Hypothalamus (tissue), 51 donors: ENCODE data around the gene SGPP2.
A peak's percentile ranks its signal among the peaks of the same experiment; 100 is the strongest.
"Not testable (repeated sequence)": the region's sequence is repeated elsewhere in the genome, so short reads cannot be mapped to it uniquely, and the experiment has no call there.

Experiments
- DNase-seq, 51 donors: peaks; one replicate each; lab custom pipeline; 2025; lab: John Stamatoyannopoulos, UW

Gene SGPP2, protein sequence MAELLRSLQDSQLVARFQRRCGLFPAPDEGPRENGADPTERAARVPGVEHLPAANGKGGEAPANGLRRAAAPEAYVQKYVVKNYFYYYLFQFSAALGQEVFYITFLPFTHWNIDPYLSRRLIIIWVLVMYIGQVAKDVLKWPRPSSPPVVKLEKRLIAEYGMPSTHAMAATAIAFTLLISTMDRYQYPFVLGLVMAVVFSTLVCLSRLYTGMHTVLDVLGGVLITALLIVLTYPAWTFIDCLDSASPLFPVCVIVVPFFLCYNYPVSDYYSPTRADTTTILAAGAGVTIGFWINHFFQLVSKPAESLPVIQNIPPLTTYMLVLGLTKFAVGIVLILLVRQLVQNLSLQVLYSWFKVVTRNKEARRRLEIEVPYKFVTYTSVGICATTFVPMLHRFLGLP

DNA sequence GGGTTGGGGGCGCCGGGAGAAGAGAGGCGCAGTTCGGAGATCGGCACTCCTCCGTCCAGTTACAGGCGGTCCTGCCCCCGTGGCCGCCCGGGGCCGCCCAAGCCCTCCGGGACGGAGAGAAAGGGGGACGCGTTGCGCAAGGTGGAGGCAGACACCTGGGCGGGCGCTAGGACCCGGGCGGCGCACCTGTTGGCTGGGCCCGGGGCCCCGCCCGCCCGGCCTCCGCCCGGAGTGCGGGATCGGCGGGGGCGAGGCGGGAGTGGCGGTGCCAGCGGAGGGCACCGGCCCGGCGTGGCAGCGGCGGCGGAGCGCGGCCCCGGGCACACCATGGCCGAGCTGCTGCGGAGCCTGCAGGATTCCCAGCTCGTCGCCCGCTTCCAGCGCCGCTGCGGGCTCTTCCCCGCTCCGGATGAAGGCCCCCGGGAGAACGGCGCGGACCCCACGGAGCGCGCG is at the start of gene SGPP2:
Gene SGPP2 (plus strand): TSS at position 268 of the 453 bp plus-strand sequence. CDS start 60 bp downstream, at position 328.
- DNase-seq, result peak in 8 of 51 donors; percentile 1 to 28 (median 9)

DNA sequence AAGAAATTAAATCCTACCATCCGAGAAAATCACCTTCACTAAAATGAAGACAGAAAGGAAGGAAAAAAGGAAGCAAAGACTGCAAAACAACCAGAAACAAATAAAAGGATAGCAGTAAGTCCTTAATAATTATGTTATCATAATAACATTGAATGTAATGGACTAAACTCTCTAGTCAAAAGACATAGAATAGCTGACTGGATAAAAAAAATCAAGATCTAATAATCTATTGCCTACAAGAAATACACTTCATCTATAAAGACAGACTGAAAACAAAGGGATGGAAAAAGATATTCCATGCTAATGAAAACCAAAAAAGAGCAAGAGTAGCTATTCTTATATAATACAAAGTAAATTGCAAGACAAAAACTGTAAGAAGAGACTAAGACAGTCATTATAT is 48.5 kb upstream of the SGPP2 start:
- no peak for DNase-seq

DNA sequence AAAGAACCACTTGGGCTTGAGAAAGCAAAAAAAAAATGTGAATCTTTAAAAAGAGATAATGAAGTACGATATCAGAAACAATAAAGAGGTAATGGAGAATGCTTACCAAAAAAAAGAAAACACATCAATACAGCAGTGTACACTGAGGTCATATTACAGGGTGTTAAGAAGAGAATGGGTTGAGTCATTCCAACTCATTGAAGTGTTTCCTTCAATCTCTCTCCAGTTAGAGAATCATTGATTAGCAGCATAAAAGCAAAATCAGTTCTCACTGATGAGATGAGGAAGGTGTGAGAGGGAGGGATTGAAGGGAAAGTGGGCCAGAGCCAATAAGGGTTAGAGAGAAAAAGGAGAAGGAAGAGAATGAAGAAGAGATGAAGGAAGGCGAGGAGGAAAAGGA is 43.9 kb upstream of the SGPP2 start:
- no peak for DNase-seq

DNA sequence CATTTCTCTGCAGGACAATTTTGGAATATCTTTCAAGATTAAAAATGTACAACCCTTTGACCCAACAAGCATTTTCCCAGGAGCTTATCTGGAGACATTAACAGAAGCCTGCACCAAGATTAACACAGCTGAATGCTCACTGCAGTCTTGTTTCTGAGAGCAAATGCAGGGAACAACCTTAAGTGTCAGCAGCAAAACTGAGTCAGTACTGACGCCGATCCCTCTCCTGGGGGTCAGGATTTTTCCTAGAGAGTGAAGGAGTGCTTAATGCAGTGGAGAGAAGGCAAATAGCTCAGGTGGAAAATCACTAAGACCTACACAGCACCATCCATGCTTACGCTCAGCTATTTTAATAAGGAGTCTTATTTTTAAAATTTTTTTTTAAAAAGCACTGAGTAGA is 42.8 kb upstream of the SGPP2 start:
- no peak for DNase-seq

DNA sequence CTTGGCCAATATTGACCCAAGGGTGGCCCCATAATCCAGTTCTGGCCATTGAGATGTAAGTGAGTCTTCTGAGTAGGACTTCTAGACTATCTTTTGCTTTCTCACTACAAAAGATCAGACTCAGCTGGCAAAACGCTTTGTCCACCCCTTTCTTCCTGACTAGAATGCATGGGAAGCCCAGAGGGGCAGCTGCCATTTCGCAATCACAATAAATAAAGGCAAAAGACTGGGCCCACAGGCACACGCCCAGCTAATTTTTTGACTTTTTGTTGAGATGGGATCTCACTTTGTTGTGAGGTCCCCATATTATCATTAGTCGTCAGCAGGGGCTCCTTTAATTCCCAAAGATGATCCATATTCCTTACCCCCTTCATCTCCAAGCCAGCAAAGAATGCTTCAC is 41.1 kb upstream of the SGPP2 start:
- DNase-seq, result no peak

DNA sequence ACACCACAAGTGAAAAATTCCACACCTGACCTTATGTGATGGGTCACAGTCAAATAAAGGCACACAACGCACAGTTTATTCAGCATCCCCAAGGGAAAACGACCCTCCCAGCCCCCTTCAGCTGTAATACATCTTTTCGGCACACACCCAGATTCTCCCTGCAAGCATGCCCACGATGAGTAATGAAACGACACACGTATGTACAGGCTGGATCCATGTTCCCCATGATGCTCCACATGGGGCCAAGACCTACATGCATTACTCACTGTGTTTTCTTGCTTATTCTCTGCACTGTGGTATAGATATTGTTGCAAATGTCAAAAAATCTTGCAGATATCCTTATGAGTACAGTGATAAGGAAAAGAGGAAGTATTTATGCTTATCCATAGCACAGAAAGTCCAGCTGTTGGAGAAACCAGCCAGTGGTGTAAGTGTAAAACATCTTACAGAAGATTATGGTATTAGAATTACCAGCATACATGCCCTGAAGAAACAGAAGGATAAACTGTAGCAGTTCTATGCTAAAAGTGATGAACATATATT is 32.5 kb upstream of the SGPP2 start:
- DNase-seq, result no peak

DNA sequence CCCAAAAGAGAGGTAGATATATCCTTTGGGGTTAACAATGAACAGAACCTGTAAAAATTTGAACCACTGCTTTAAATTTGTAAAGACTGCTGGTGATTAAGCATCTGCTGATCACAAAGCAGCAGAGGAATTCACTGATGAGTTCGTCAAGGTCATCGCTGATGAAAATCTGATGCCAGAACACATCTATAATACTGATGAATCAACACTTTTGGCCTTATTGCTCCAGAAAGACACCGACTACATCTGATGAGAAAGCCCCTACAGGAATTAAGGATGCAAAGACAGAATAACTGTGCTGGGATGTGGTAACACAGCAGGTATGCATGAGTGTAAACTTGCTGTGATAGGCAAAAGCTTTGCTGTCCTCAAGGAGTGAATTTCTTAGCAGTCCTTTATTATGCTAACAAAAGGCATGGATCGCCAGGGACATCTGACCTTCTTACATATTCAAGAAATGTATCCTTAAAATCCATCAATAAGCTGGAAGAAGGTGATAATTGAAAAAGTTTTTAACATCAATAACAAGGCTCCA is 30.5 kb upstream of the SGPP2 start:
- DNase-seq, result no peak

DNA sequence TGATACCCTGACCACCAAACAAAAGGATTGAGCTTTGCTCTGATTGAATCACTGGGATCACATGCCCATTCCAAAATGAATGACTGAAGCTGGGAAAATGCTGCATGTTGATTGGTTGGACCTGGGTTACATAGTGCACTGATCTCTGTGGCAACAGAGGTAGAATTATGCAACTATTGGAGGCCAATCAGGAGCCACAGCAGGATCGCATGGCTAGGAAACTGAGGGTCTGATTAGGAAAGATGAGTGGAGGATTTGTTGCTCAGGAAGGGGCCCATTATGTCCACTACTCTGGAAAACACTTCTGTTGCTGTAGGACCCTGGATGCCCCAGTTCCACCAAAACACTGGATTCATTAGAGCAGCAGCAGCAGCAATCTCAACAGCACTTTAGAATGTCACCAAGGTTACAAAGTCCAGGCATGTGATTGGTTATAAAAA is 25.9 kb upstream of the SGPP2 start:
- peak in 9 of 51 donors; percentile 1 to 22 (median 9) for DNase-seq

DNA sequence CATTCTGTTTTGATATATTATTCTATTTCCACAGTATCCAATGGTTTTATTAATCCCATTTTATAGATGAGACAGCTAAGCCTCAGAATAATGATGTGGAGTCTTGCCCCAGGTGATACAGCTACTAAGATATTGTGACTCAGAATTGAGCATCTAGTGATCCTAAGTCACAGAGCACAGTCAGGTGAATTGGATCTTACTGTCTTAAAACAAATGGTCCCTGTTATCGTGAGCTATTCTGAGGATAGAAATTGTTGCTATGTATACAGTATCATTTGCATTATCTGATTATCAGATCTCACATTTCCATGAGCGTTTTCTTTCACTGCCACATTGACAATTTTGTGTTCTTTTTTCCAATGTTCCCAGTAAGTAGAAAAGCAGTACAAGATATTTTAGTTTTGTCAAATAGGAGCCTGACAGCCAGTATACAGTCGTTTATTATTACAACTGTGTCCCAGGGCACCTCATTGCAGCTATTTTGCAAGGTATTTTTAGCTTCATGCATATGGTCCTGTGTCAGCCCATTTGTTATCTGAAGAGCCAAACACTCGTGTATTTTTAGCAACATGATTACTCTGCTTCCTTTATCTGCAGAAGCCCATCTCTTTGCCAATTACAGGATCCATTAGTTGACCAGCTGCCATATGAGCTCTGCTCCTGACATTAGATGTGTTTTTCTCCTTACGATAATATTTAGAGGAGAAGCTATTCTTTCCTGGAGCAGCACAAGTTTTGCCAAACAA is 25.1 kb upstream of the SGPP2 start:
- no peak for DNase-seq

DNA sequence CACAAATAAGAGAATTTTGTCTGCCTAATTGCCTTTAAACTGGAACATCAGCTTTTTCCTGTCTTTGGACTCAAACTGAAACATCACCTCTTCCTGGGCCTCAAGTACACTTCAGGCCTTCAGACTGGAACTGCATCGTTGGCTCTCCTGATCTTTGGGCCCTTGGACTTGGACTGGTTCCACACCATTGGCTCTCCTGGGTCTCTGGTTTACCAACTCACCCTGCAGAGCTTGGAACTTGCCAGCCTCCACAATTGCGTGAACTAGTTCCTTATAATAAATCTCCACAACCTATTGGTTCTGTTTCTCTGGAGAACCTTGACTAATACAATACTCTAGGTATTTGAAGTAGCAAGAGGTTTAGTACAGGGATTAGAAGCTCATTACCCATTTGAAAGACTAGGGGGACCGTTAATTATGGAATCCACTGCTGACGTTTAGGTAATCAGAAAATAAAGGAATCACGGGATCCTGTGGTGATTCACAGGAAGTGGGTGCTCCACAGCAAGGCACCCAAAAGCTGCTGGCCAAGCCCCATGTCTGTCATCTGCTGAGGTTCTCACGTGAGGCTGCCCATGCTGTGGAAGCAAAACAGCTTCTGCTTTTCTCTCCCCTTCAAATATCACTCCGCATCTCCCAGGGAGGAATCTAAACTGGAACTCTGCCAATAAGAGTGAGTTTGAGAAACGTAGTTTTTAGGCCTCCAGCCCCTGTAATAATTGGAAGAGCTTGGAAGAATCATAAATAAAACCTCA is 20.0 kb upstream of the SGPP2 start:
- no peak for DNase-seq

DNA sequence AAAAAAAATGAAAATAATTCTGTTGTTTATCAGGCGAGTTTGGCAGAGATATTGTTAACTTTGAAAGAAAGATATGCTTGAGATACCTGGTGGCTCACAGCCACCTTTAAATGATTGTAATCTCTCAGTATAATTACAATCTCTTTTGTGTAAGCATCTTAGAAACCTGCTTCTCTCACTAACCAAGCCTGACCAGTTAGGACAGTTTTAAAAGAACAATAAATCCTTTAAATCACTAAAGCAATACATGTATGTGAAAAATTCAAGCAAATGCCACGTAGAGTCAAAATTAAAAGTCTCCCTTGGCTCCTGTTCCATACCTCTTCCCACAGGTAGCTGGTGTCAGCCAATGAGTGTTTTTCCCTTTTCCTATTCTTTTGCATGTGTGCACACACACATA is 15.7 kb upstream of the SGPP2 start:
- no peak for DNase-seq

DNA sequence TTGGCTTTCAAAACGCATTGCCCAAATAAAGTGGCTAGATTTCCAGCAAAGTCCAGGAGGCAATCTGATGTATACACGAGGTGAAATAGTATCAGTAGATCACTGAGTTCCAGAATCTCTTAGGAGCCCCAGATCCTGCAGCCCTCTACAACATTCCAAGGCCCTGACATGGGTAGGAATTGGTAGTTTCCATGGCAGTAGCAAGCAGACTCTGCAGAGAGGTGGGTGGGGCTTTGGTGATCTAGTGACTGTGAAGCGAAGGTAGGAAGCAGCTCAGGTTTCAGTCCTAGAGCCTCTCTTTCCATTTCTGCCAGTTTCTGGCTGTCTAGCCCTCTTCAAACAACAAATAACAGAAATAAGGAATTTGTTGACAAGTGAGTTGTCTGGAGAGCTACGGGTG is 13.8 kb upstream of the SGPP2 start:
- DNase-seq, result no peak

DNA sequence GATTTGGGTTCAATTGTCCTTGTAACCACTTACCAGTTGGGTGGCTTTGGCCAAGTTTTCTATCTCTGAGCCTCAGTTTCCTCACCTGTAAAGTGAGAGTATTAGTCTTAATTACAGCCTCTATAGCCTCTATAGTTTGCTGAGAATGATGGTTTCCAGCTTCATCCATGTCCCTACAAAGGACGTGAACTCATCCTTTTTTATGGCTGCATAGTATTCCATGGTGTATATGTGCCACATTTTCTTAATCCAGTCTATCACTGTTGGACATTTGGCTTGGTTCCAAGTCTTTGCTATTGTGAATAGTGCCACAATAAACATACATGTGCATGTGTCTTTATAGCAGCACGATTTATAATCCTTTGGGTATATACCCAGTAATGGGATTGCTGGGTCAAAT is 12.0 kb upstream of the SGPP2 start:
- not testable (repeated sequence) for DNase-seq

DNA sequence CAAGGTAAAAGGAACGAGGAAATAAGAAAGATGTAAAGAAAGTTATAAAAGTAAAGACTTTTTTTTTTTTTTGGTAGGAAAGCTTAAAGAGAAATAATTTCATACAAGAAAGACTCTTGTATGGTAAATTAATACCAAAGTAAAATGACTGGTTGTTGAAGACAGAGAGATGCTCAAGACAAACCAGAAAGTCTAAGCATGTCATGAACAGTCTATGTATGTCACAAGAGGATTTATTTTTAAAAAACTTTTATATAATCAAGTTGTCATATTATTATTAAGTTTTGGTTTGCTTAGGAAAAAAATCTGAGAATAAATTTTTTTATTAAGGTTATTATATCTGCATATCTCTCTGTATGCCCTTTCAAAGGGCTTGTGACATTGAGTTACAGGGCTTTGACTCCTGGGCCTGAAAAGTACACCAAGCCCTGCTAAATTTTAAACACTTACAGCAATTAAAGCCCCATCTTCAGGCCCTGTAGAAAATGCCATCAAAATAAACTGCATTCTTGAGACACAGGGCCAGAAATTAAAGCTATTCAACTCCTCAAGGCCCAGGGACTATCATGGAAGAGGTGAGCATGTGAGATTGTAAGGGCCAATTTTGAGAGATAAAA is 10.9 kb upstream of the SGPP2 start:
- no peak for DNase-seq

DNA sequence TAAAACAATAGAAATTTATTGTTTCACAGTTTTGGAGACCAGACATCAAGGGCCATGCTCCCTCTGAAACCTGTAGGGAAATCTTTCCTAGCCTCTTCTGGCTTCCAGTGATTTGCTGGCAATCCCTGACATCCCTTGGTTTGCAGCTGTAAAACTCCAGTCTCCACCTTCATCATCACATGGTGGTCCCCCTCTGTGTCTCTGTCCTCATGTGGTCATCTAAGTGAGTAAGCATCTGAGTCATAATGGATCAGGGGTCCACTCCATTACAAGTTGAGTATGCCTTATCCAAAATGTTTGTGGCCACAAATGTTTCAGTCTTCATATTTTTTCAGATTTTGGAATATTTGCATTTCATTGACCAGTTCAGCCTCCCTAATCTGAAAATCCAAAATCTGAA is 5.6 kb upstream of the SGPP2 start:
- DNase-seq, result no peak

DNA sequence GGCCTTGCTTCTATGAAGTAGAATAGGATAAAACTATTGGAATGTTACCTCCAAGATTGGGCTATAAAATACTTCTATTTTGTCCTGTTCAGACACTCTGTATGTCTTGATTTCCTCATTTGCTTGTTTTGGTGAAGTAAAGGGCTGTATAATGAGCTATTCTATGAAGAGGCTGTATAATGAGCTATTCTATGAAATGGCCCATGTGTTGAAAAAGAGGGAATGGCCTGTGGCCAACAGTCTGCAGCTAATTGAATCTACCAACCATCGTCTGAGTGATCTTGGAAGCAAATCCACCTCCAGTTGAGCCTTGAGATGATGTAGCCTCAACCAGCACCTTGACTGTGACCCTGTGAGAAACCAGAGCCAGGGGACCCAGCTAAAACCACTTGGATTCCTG is 3.8 kb upstream of the SGPP2 start:
- no peak for DNase-seq

DNA sequence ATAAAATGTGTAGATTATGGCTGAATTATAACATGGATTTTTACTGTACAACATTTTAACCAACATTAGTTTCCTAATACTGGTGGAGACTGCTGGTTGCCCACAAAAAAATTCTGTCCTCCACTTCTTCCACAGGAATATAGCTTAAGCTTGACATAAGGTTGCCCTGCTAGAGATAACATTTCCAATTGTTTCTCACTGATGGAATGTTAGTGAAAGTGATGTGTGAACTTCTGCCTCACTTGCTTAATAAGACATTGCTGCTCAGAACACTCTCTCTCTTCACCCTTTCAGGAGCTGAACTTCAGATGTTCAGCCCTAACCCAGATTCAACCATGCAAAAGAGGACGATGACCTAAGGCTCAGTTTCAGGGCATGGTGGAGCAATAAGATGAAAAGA is 2.7 kb upstream of the SGPP2 start:
- DNase-seq, result no peak

DNA sequence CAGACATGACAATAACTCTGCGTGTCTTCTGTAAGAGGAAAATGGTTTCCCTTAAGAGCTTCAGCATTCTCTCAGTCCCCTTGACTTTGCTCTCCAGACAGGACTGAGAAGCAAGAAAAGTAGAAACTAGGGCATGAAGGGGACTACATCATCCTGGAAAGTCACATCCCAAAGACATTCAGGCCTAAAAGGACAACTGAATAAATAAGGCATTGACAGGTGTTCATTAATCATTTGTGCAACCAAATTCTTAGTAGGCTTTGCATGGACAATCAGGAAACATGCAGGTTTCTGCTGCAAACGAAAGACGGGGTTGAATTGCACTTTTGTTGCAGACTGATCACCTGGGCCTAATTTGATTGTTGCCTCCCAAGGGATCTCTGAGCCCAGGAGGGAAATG is 1.2 kb upstream of the SGPP2 start:
- DNase-seq, result no peak

DNA sequence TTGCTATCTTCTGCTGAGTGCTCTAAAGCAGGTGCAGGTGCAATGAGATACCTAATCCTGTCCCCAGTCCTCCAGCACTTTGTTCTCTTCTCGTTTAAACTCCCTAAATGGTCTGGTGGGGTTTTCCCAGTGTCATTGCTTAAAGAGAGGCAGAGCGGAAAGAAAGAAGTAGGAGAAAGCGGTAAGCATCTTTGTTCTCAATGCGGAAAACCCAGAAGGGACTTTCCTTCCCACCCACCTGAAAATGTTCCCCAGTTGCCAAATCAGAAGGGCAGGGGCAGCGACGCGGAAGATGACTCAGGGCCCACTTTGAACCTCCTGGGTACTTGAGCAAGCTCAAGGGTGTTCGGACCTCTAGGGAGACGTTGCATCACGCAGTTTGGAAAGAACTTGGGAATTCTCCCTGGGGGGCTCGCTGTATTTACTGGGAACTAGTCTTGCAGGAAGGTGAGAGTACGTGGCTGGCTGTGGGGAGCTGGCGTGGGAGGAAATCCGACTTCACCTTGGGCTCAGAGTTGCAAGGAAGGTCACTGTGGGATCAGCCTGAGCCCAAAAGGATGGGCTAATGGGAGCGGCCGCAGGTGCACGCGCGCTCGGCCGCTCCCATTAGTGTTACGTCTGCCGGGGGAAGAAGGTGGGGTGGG is 589 bp upstream of the SGPP2 start:
- no peak for DNase-seq
